Measurements from ENCODE around the gene CD27. TPM values are rescaled to one million over a fixed set of nuclear protein-coding genes. Genes with fewer than 3 reads are reported as not detected.

CD27 gene
- total and polyA plus RNA-seq, 2 of the 13 experiments (the other 11 are each of a cell fraction or from before 2014, with no cell fraction given) = 0.12 TPM; not detected in 1

DNA sequence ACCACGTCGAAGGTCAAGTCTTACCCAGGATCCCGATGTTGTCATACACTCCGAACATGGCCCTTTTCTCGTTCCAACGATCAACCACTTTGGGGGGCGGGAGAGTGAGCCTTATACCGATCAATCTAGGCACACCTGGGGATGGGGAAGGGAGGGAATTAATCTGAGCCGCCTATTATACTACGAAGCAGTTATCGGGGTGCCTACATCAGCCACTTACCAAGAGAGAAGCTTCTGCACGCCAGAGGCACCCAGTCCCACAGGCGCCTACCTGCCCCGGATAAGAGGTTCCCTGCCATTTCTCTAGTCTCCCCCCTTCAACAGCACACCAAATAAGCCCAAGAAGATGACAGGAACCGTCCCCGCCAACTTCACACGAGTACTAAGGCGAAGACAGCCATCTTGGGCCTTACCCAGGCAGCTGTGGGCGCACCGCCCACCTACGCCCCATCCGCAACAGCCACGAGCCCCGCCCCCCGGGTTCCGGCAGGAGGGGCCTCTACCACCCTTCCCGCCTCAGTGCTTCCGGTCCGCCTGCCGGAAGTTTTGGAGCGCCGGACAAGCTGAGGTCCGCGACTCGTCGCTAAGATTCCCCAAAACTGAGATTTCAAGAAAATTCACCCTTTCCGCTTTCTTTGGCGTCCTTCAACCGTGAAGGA, 48.2 kb downstream of the CD27 start, which contains the start of gene MRPL51 (continued):
- TF ChIP-seq, protein P1, sequence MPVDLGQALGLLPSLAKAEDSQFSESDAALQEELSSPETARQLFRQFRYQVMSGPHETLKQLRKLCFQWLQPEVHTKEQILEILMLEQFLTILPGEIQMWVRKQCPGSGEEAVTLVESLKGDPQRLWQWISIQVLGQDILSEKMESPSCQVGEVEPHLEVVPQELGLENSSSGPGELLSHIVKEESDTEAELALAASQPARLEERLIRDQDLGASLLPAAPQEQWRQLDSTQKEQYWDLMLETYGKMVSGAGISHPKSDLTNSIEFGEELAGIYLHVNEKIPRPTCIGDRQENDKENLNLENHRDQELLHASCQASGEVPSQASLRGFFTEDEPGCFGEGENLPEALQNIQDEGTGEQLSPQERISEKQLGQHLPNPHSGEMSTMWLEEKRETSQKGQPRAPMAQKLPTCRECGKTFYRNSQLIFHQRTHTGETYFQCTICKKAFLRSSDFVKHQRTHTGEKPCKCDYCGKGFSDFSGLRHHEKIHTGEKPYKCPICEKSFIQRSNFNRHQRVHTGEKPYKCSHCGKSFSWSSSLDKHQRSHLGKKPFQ (CRISPR knock-in tag; IDR thresholded peaks at IDR 0.05; ENCODE audit: insufficient replicate concordance) = no peak
- TF ChIP-seq ETV5 (CRISPR knock-in tag; IDR thresholded peaks at IDR 0.05; ENCODE audit: borderline replicate concordance) = peak; percentile 88; the same call in 1 of the 2 replicates
- TF ChIP-seq, protein P2, sequence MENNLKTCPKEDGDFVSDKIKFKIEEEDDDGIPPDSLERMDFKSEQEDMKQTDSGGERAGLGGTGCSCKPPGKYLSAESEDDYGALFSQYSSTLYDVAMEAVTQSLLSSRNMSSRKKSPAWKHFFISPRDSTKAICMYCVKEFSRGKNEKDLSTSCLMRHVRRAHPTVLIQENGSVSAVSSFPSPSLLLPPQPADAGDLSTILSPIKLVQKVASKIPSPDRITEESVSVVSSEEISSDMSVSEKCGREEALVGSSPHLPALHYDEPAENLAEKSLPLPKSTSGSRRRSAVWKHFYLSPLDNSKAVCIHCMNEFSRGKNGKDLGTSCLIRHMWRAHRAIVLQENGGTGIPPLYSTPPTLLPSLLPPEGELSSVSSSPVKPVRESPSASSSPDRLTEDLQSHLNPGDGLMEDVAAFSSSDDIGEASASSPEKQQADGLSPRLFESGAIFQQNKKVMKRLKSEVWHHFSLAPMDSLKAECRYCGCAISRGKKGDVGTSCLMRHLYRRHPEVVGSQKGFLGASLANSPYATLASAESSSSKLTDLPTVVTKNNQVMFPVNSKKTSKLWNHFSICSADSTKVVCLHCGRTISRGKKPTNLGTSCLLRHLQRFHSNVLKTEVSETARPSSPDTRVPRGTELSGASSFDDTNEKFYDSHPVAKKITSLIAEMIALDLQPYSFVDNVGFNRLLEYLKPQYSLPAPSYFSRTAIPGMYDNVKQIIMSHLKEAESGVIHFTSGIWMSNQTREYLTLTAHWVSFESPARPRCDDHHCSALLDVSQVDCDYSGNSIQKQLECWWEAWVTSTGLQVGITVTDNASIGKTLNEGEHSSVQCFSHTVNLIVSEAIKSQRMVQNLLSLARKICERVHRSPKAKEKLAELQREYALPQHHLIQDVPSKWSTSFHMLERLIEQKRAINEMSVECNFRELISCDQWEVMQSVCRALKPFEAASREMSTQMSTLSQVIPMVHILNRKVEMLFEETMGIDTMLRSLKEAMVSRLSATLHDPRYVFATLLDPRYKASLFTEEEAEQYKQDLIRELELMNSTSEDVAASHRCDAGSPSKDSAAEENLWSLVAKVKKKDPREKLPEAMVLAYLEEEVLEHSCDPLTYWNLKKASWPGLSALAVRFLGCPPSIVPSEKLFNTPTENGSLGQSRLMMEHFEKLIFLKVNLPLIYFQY (CRISPR knock-in tag; IDR thresholded peaks at IDR 0.05; ENCODE audit: borderline replicate concordance) = no peak
- TF ChIP-seq THAP8 (CRISPR knock-in tag; IDR thresholded peaks at IDR 0.05; ENCODE audit: borderline replicate concordance) = no peak
- TF ChIP-seq PCBP1 (IDR thresholded peaks at IDR 0.05; ENCODE audit: borderline replicate concordance, low read depth, low read length) = no peak
- no peak for TF ChIP-seq AHR (CRISPR knock-in tag; IDR thresholded peaks at IDR 0.05)
- peak; percentile 86 for TF ChIP-seq YEATS2 (CRISPR knock-in tag; IDR thresholded peaks at IDR 0.05; ENCODE audit: borderline replicate concordance)
- TF ChIP-seq ZNF737 (CRISPR knock-in tag; IDR thresholded peaks at IDR 0.05; ENCODE audit: borderline replicate concordance) = no peak
- peak; percentile 60; the same call in 1 of the 2 replicates for TF ChIP-seq TGIF2 (CRISPR knock-in tag; IDR thresholded peaks at IDR 0.05)
- no peak for TF ChIP-seq ZNF232 (CRISPR knock-in tag; IDR thresholded peaks at IDR 0.05; ENCODE audit: borderline replicate concordance)
- no peak for TF ChIP-seq ARNT (IDR thresholded peaks at IDR 0.05)
- no peak for TF ChIP-seq SCMH1 (CRISPR knock-in tag; IDR thresholded peaks at IDR 0.05; ENCODE audit: borderline replicate concordance)
- TF ChIP-seq MYC (CRISPR knock-in tag; IDR thresholded peaks at IDR 0.05; ENCODE audit: borderline replicate concordance) = no peak
- TF ChIP-seq HOXA7 (CRISPR knock-in tag; IDR thresholded peaks at IDR 0.05) = no peak
- no peak for TF ChIP-seq ATF2 (CRISPR knock-in tag; IDR thresholded peaks at IDR 0.05)
- 0 out of 2 replicates have a peak, but pooled peaks have one; percentile 43 for TF ChIP-seq DNMT3B (CRISPR knock-in tag; conservative IDR thresholded peaks at IDR 0.05)
- TF ChIP-seq ZKSCAN5 (CRISPR knock-in tag; IDR thresholded peaks at IDR 0.05) = no peak
- no peak for TF ChIP-seq PAF1 (CRISPR knock-in tag; IDR thresholded peaks at IDR 0.05)
- TF ChIP-seq ARNTL (CRISPR knock-in tag; IDR thresholded peaks at IDR 0.05) = no peak
- no peak for TF ChIP-seq HES4 (CRISPR knock-in tag; IDR thresholded peaks at IDR 0.05; ENCODE audit: borderline replicate concordance)
- TF ChIP-seq TFDP2 (CRISPR knock-in tag; IDR thresholded peaks at IDR 0.05) = peak; percentile 66
